Erythroblast (primary cell): ENCODE measurements around the gene CEP192.

ENCODE experiments used
- GATA1 ChIP-seq: IDR thresholded peaks from 2 replicates; pipeline ENCODE4 v1.6.1; 2011; ENCODE audit warnings: low read depth, mild to moderate bottlenecking, control low read depth, low read length, moderate library complexity
- POLR2A ChIP-seq: IDR thresholded peaks from 2 replicates; pipeline ENCODE4 v1.6.1; 2011; ENCODE audit warnings: mild to moderate bottlenecking, low read length

DNA sequence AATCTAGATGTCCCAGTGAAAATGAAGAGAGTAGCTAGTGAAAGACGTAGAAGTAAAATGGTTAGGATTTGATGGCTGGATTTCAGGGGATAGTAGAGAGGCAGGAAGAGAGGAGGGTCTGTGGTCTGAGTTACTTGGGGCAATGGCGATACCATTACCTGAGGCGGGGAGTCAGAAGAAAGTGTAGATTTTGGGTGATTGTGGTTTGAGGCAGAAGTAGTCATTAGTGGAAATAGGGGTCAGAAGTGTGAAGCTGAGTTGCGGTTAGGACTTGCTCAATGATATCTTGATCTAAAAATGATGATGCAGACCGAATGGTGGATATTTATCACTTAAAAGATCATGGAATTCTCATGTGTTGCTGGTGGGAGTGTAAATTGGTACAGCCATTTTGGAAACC, 41.0 kb downstream of the CEP192 start:
- TF ChIP-seq POLR2A (no peak), GATA1 (no peak)
